NCI-H524 treated with DMSO at 0.1 percent for 48 hours (cell line): ENCODE data around the gene IPP.
"Not testable (repeated sequence)": the region's sequence is repeated elsewhere in the genome, so short reads cannot be mapped to it uniquely, and the experiment has no call there.

ENCODE experiments used
- DNase-seq: peaks from one replicate; lab custom pipeline; 2025; lab: John Stamatoyannopoulos, UW

IPP gene

GRCh38 chr1:45739641-45740156 is 10.8 kb downstream of the IPP start:
- not testable (repeated sequence) for DNase-seq

GRCh38 chr1:45739137-45739536 is 11.3 kb downstream of the IPP start:
- DNase-seq = no peak

GRCh38 chr1:45730780-45731319 is 19.6 kb downstream of the IPP start:
- no peak for DNase-seq

- DNase-seq = no peak
Observed at GRCh38 chr1:45730075-45730779, 20.2 kb downstream of the IPP start.

- not testable (repeated sequence) for DNase-seq
Observed at GRCh38 chr1:45726007-45726406, 24.4 kb downstream of the IPP start.

- DNase-seq = no peak
Observed at GRCh38 chr1:45723248-45723930, 27.1 kb downstream of the IPP start.

GRCh38 chr1:45722809-45723208 is 27.6 kb downstream of the IPP start:
- DNase-seq = no peak

- DNase-seq = no peak
Observed at GRCh38 chr1:45721207-45721606, 29.2 kb downstream of the IPP start.

GRCh38 chr1:45718289-45718688 is 32.2 kb downstream of the IPP start:
- DNase-seq = no peak

GRCh38 chr1:45717386-45717785 is 33.1 kb downstream of the IPP start:
- not testable (repeated sequence) for DNase-seq

GRCh38 chr1:45716700-45717099 is 33.8 kb downstream of the IPP start:
- DNase-seq = no peak

- no peak for DNase-seq
Observed at GRCh38 chr1:45713711-45714110, 36.7 kb downstream of the IPP start.

- no peak for DNase-seq
Observed at GRCh38 chr1:45704637-45705036, 45.8 kb downstream of the IPP start.

GRCh38 chr1:45694823-45695222 is 55.6 kb downstream of the IPP start:
- no peak for DNase-seq

GRCh38 chr1:45693811-45694210 is 56.6 kb downstream of the IPP start:
- DNase-seq = not testable (repeated sequence)

- peak; percentile 15 for DNase-seq
Observed at GRCh38 chr1:45687754-45688740, 62.4 kb downstream of the IPP start, which contains the start of gene TMEM69. TSS of gene TMEM69 (plus strand) at chr1:45688181. CDS start at chr1:45691069, 2,888 bp downstream.

- DNase-seq = peak; percentile 95
Observed at GRCh38 chr1:45687014-45687753, 63.3 kb downstream of the IPP start.

- peak; percentile 53 for DNase-seq
Observed at GRCh38 chr1:45686288-45687013, 64.0 kb downstream of the IPP start, which contains the start of gene GPBP1L1. TSS of gene GPBP1L1 (minus strand) at chr1:45686533. CDS start at chr1:45659087, 27,446 bp downstream.

- DNase-seq = no peak
Observed at GRCh38 chr1:45686015-45686287, 64.5 kb downstream of the IPP start.

- DNase-seq = no peak
Observed at GRCh38 chr1:45685308-45686014, 65.0 kb downstream of the IPP start.
